T-helper 1 cell treated with Interleukin-12 subunit alpha and Interleukin-12 subunit beta and Interleukin-4 antibody, amounts not matched to agents 30 ng/mL and 1 ng/mL, for 36 hours (primary cell): ENCODE results near the gene NAV2. TPM values are rescaled to one million over a fixed set of nuclear protein-coding genes. Genes with fewer than 3 reads are reported as not detected.
"Not testable (repeated sequence)": the region's sequence is repeated elsewhere in the genome, so short reads cannot be mapped to it uniquely, and the experiment has no call there.

Experiments
- intact Hi-C: fragments of 100-400 bp; cut with micrococcal nuclease; formaldehyde crosslinking; loops from one replicate; pipeline ENCODE4 v1.15.1; 2024
- total RNA-seq: library from RNA; stranded (reverse); gene quantifications from 2 replicates; pipeline ENCODE4 v1.2.3, GENCODE V29; 2022

Gene NAV2
- total RNA-seq, 1 donor from 2014 or later, result 0.29 TPM

GRCh38 chr11:19918302-19919049 is 205.8 kb downstream of the NAV2 start:
- intact Hi-C loops, result no loop called here

- intact Hi-C loops, result no loop called here
Observed at GRCh38 chr11:19919050-19919561, 206.5 kb downstream of the NAV2 start.

- intact Hi-C loops, result no loop called here
Observed at GRCh38 chr11:19920982-19921381, 208.3 kb downstream of the NAV2 start.

GRCh38 chr11:19921976-19922688 is 209.5 kb downstream of the NAV2 start:
- intact Hi-C loops, result no loop called here

DNA sequence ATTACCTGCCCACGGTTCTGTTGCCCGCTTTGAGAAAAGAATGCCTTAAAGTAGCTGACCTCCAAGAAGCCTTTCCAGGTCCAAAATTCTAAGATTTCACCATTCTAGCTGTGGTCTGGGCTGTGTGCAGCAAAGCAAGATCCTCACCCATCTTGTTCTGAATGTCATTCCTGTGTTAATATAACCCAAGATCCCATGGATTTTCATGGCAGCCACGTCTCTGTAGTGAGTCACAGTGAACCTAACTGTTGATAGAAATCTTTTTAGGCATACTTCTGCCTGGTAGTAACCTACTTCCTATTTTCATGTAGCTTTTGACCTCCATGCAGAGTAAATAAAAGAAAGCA is 210.0 kb downstream of the NAV2 start:
- intact Hi-C loops, result no loop called here

DNA sequence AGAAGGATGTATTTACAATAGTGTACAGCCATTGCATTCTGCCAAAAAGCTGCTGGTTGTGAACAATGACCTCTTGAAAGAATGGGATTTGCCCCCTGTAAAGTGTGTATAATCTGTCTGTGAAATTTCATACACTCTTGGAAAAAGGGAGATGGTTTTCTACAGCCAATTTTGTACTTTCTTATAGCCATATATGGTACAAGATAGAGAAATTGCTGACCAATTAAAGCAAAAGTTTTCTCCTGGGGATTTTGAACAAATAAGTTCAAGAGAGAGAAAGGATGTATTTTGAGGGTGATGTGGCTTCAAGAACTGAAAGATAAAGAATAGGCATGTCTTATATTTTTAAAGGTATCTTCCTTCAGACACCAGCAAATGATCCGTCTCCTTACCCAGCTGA is 211.0 kb downstream of the NAV2 start:
- intact Hi-C loops, result no loop called here

DNA sequence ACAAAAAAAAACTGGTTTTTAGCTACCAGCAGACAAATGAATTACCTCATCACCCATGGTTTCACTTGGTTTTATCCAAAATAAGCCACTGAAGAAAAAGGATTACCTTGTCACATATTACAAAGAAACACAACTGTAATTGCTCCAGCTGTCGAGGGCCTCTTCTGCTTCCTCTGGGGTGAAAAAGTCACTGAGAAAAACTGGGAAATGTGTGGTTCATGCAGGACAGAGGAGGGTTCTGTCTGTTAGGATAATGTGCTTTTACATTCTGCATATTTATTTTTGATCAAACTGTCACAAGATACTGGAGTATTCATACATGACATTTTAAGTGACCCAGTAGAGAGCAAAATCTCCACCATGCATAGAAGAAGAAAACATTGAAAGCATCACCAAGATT is 211.7 kb downstream of the NAV2 start:
- intact Hi-C loops, result no loop called here

GRCh38 chr11:19924716-19925115 is 212.1 kb downstream of the NAV2 start:
- intact Hi-C loops, result no loop called here

DNA sequence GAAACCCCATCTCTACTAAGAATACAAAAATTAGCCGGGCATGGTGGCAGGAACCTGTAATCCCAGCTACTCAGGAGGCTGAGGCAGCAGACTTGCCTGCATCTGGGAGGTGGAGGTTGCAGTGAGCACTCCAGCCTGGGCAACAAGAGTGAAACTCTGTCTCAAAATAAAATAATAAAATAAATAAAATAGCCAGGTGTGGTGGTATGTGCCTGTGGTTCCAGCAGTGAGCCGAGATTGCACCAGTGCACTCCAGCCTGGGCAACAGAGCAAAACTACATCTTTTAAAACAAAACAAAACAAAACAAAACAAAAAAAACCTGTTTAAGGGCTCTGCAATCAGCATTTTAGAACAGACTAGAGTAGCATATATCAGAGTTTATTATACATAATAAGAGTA is 214.8 kb downstream of the NAV2 start:
- intact Hi-C loops, result not testable (repeated sequence)

- intact Hi-C loops, result no loop called here
Observed at GRCh38 chr11:19929147-19929546, 216.5 kb downstream of the NAV2 start.

DNA sequence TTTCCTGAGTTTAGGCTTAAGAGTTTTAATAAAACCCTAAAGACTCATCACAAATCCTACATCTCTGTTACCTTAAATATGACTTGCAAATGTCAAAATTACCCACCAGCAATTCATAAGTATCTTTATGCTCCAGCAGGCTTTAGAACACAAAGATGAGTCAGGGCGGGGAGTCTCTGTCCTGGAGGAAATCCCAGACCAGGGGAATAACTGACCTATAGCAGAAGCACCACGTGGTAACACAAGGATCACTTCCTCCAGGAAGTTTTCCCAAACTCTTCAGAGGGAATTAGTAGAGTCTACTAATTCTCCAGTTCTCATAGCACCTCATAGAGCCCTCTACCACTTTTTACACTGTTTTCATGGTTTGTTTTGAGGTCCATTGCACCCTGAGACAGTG is 217.0 kb downstream of the NAV2 start:
- intact Hi-C loops, result no loop called here

GRCh38 chr11:19931141-19931770 is 218.6 kb downstream of the NAV2 start:
- intact Hi-C loops, result no loop called here

DNA sequence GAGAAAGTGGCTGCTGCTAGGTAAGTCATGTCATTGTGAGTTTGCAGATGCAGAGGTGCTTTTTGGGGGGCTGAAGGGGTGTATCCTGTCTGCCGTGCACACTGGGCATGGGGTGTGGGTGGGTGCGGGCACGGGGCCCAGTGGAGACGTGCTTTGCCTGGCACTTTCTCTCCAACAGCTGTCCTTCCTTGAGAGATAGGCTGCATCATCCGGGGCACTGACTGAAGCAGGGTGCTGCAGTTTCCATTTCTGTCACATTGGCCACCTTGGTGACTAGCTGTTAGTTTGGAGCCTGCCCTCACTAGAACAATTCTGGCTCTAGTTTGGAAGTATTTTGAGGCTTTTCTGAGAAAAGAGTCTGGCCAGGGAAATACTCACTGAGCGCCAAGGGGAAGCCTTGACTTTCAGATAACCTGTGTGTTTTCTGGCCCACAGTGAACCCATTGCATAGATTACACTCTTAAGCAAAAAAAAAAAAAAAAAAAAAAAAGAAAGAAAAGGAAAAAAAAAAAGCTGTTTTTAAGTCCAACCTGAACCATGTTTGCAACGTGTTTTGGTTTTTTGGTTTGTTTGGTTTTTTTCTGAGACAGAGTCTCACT is 219.2 kb downstream of the NAV2 start:
- intact Hi-C loops, result no loop called here

DNA sequence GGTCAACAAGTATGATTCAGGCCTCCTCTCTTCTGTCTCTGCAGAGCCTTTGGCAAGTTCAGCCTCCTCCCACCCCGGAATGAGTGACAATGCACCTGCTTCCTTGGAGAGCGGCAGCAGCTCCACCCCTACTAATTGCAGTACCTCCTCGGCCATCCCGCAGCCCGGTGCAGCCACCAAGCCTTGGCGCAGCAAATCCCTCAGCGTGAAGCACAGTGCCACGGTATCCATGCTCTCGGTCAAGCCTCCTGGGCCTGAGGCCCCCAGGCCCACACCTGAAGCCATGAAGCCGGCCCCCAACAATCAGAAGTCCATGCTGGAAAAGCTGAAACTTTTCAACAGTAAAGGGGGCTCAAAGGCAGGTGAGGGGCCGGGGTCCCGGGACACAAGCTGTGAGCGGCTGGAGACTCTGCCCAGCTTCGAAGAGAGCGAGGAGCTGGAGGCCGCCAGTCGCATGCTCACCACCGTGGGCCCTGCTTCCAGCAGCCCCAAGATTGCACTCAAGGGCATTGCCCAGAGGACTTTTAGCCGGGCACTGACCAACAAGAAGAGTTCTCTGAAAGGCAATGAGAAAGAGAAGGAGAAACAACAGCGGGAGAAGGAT is 220.6 kb downstream of the NAV2 start:
- intact Hi-C loops, result no loop called here

DNA sequence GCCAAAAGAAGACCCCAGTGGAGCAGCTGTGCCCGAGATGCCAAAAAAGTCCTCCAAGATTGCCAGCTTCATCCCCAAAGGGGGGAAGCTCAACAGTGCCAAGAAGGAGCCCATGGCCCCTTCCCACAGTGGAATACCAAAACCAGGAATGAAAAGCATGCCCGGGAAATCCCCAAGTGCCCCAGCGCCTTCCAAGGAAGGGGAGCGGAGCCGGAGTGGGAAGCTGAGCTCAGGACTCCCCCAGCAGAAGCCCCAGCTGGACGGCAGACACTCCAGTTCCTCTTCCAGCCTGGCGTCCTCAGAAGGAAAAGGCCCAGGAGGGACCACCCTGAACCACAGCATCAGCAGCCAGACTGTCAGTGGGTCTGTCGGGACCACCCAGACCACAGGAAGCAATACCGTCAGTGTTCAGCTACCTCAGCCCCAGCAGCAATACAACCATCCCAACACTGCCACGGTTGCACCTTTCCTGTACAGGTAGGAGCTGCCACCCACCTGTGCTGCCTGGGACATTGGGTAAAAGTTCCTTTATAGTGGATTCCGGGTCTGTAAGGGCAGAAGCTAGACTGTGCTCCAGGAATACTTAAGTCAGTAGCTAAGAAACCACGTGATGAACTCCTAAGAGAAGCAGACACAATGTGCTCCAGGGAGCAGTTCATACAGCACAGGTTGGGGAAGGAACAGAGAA is 221.3 kb downstream of the NAV2 start:
- intact Hi-C loops, result no loop called here

DNA sequence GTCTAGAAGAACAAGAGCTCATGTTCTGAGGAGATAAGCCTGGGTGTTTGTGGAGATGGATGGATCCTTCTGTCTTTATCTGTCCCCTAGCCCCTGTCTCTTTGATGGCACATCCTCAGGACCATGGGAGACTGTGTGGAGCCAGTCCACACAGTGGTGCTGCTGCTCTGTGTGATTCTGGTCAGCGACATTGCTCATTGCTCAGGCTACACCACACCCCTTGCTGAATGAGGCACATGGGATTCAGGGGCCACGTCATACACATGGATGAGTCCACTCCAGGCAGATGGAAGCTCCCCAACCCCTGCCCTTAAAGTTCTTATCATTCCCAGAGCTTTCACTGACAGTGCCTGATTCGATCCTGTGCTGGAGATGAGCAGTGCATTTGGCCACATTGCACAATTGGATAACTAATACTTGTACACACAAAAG is 222.2 kb downstream of the NAV2 start:
- intact Hi-C loops, result no loop called here

DNA sequence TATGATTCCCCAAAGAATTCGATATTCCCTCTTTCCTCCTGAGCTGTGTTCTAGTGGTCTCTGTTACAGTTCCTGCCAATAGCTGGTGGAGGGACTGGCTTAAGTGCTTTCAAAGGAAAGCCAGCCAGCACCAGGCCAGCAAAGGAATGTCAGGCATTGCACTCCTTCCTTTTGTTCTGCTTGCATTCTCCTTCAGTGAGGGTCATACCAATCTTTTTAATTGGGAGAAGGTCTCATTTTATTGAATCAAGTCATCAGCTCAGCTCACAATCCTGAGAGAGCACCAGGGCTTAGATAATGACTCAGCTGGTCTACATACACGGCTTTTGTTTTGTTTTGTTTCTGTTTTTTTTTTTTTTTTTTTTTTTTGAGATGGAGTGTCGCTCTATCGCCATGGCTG is 222.9 kb downstream of the NAV2 start:
- intact Hi-C loops, result no loop called here

- intact Hi-C loops, result no loop called here
Observed at GRCh38 chr11:19936461-19936860, 223.8 kb downstream of the NAV2 start.

DNA sequence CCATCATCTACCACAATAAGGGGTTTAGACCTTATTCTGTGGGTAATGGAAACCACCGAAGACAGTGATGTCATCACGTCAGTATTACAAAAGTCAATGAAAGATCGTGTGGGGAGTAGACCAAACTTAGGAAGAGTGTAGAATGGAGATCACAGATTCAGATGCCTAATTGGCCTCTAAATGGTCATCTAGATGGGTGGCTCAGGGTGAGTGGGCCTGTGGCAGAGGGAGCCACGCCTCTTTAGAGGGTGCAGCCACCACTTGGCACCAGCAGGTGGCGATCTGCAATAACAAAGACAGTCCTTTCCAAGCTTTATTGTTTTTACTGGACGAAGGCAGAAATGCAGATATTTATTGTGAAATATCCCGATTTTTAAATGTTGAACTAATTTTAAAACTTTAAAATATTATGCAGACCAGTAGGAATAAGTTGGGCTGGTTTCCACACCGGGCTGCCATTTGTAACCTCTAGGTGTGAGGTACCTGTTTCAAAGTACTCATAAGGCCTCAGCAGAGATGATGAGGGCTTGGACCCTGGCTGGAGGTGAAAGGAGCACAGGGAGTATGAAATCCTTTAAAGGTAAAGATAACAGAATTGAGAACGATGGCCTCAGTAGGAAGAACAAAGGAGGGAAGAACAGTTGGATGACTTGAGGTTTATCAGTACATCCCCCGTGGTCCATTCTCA is 225.7 kb downstream of the NAV2 start:
- intact Hi-C loops, result loop anchor here (1.0 kb wide), 2 partner anchors 173 to 194 kb away; no protein-coding TSS in a partner anchor

GRCh38 chr11:19938866-19939265 is 226.2 kb downstream of the NAV2 start:
- intact Hi-C loops, result loop anchor here (1.0 kb wide), 2 partner anchors 172 to 193 kb away; no protein-coding TSS in a partner anchor
